Endodermal cell (in vitro differentiated cells): ENCODE measurements around the gene GDAP2. TPM values are rescaled to one million over a fixed set of nuclear protein-coding genes. Genes with fewer than 3 reads are reported as not detected.

ENCODE experiments used
- DNase-seq: peaks from one replicate; pipeline ENCODE4 v3.0.0-alpha.2; 2017
- H3K27ac ChIP-seq: 2 replicates; pipeline ENCODE4 v1.5.1; 2013; ENCODE audit warnings: mild to moderate bottlenecking, low read depth, low read length, moderate library complexity
- H3K27me3 ChIP-seq: 2 replicates; pipeline ENCODE4 v1.6.1; 2013; ENCODE audit warnings: mild to moderate bottlenecking, low read length, moderate library complexity; ENCODE audit not compliant: insufficient read depth, control insufficient read depth, poor library complexity, severe bottlenecking
- H3K36me3 ChIP-seq: 2 replicates; pipeline ENCODE4 v1.7.0; 2013; ENCODE audit warnings: mild to moderate bottlenecking, low read length, moderate library complexity; ENCODE audit not compliant: control insufficient read depth, insufficient read depth
- H3K4me1 ChIP-seq: one replicate; pipeline ENCODE4 v1.7.0; 2013; ENCODE audit warnings: low read length; ENCODE audit not compliant: control insufficient read depth, insufficient read depth
- H3K4me3 ChIP-seq: 2 replicates; pipeline ENCODE4 v1.5.1; 2013; ENCODE audit warnings: mild to moderate bottlenecking, low read length, moderate library complexity
- H3K9ac ChIP-seq: 2 replicates; pipeline ENCODE4 v1.6.1; 2013; ENCODE audit warnings: mild to moderate bottlenecking, low read length, moderate library complexity; ENCODE audit not compliant: poor library complexity, severe bottlenecking; ENCODE audit errors: extremely low read depth
- H3K9me3 ChIP-seq: 2 replicates; pipeline ENCODE4 v1.6.1; 2013; ENCODE audit warnings: mild to moderate bottlenecking, low read length, moderate library complexity; ENCODE audit not compliant: control insufficient read depth
- H3K27ac Mint-ChIP-seq: 2 replicates; pipeline ENCODE4 v1.8.0; 2020; ENCODE audit warnings: mixed read lengths
- H3K27me3 Mint-ChIP-seq: 2 replicates; pipeline ENCODE4 v1.8.0; 2021; ENCODE audit warnings: mild to moderate bottlenecking, mixed read lengths; ENCODE audit not compliant: insufficient read depth
- H3K36me3 Mint-ChIP-seq: 2 replicates; pipeline ENCODE4 v1.8.0; 2020; ENCODE audit warnings: low read depth, mixed read lengths
- H3K4me1 Mint-ChIP-seq: 2 replicates; pipeline ENCODE4 v1.8.0; 2020; ENCODE audit warnings: mixed read lengths
- H3K4me3 Mint-ChIP-seq: 2 replicates; pipeline ENCODE4 v1.8.0; 2020; ENCODE audit warnings: mild to moderate bottlenecking, moderate library complexity, mixed read lengths
- H3K9me3 Mint-ChIP-seq: 2 replicates; pipeline ENCODE4 v1.8.0; 2020; ENCODE audit warnings: mild to moderate bottlenecking, mixed read lengths
- WGBS, 2 experiments: methylation state at CpG; one replicate each; pipeline versions ENCODE4 v1.1.5 to v1.1.7; 2013; ENCODE audit warnings: missing lambda C conversion rate in 2 of 2, mixed read lengths in 1 of 2; ENCODE audit not compliant: insufficient coverage in 1 of 2, insufficient read length in 1 of 2; 5-methylcytosine and 5-hydroxymethylcytosine counted together
- long read RNA-seq, 4 experiments: library from polyadenylated mRNA in 2 of 4; library from RNA in 1 of 4; library from capped mRNA in 1 of 4; stranded (forward) in 3 of 4; unstranded in 1 of 4; transcript quantifications; one replicate each; pipeline ENCODE4 v2.0.0, GENCODE V29; 2020 to 2021; ENCODE audit warnings: inconsistent platforms in 1 of 4
- polyA plus RNA-seq, 2 experiments: library from polyadenylated mRNA; stranded (reverse); fragments of 50-300 nt; gene quantifications; one replicate each; pipeline ENCODE4 v1.2.3, GENCODE V29; 2013
- total RNA-seq, 2 donors: library from RNA; stranded (reverse); fragmentation: NEBNext Ultra II Directional in 1 of 2; extraction: Animal tissue kit (Norgen Biotek cat#: 25700) in 1 of 2; gene quantifications; 2 replicates in 1 of 2; 3 replicates in 1 of 2; pipeline ENCODE4 v1.2.1, GENCODE V29; 2021
- TF ChIP-seq, protein P1 (sequence below): fragments of 200-600 bp; sonication (generic); conservative IDR thresholded peaks from 2 replicates; pipeline ENCODE4 v1.5.0; 2021; ENCODE audit warnings: antibody characterized with exemption, mild to moderate bottlenecking

GDAP2 gene, protein sequence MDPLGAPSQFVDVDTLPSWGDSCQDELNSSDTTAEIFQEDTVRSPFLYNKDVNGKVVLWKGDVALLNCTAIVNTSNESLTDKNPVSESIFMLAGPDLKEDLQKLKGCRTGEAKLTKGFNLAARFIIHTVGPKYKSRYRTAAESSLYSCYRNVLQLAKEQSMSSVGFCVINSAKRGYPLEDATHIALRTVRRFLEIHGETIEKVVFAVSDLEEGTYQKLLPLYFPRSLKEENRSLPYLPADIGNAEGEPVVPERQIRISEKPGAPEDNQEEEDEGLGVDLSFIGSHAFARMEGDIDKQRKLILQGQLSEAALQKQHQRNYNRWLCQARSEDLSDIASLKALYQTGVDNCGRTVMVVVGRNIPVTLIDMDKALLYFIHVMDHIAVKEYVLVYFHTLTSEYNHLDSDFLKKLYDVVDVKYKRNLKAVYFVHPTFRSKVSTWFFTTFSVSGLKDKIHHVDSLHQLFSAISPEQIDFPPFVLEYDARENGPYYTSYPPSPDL
- total RNA-seq, result 10 to 100 TPM; 24.1 to 34.8 TPM
- polyA plus RNA-seq (2013, experiment 1 of 2), result 19.3 TPM
- polyA plus RNA-seq (2013, experiment 2 of 2), result 14.0 TPM
- long read RNA-seq, experiment 1, full-length matches to known transcripts, result 4 of 7 reads
- long read RNA-seq, experiment 1, partial matches to known transcripts, result 1 of 7 reads
- long read RNA-seq, experiment 1, other reads (novel, unspliced or antisense), result 2 of 7 reads
- long read RNA-seq, experiment 2, full-length matches to known transcripts, result 11 of 18 reads
- long read RNA-seq, experiment 2, partial matches to known transcripts, result 1 of 18 reads
- long read RNA-seq, experiment 2, other reads (novel, unspliced or antisense), result 6 of 18 reads
- long read RNA-seq, experiment 3, full-length matches to known transcripts, result 49 of 77 reads
- long read RNA-seq, experiment 3, partial matches to known transcripts, result 14 of 77 reads
- long read RNA-seq, experiment 3, other reads (novel, unspliced or antisense), result 14 of 77 reads
- long read RNA-seq, experiment 4, full-length matches to known transcripts, result 10 of 20 reads
- long read RNA-seq, experiment 4, partial matches to known transcripts, result 4 of 20 reads
- long read RNA-seq, experiment 4, other reads (novel, unspliced or antisense), result 6 of 20 reads

GRCh38 chr1:117929343-117930172 lies at the start of gene GDAP2, which contains the start of gene WDR3:
GDAP2 (minus strand) TSS chr1:117929621; CDS start chr1:117920357, 9,264 bp downstream.
WDR3 (plus strand) TSS chr1:117929739; CDS start chr1:117933320, 3,581 bp downstream.
- peaks cover 3% of the 10 kb centered on the region for H3K36me3 Mint-ChIP-seq
- Histone ChIP-seq H3K4me3 (peak within 1 kb of the TSS; percentile 92), H3K9me3 (no peaks in the 10 kb centered on the region), H3K9ac (peak within 1 kb of the TSS; percentile 57), H3K27ac (peak within 1 kb of the TSS; percentile 81), H3K36me3 (peaks cover 3% of the 10 kb centered on the region), H3K27me3 (no peaks in the 10 kb centered on the region), H3K4me1 (no peaks in the 10 kb centered on the region)
- peaks cover 18% of the 10 kb centered on the region for H3K4me1 Mint-ChIP-seq
- H3K4me3 Mint-ChIP-seq, result peak within 1 kb of the TSS; percentile 92
- TF ChIP-seq, protein P1, sequence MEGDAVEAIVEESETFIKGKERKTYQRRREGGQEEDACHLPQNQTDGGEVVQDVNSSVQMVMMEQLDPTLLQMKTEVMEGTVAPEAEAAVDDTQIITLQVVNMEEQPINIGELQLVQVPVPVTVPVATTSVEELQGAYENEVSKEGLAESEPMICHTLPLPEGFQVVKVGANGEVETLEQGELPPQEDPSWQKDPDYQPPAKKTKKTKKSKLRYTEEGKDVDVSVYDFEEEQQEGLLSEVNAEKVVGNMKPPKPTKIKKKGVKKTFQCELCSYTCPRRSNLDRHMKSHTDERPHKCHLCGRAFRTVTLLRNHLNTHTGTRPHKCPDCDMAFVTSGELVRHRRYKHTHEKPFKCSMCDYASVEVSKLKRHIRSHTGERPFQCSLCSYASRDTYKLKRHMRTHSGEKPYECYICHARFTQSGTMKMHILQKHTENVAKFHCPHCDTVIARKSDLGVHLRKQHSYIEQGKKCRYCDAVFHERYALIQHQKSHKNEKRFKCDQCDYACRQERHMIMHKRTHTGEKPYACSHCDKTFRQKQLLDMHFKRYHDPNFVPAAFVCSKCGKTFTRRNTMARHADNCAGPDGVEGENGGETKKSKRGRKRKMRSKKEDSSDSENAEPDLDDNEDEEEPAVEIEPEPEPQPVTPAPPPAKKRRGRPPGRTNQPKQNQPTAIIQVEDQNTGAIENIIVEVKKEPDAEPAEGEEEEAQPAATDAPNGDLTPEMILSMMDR, result no peak
- DNase-seq, result peak; percentile 99
- H3K9me3 Mint-ChIP-seq, result no peaks in the 10 kb centered on the region
- no peaks in the 10 kb centered on the region for H3K27me3 Mint-ChIP-seq
- H3K27ac Mint-ChIP-seq, result peak within 1 kb of the TSS; percentile 94
- WGBS, 2 experiments, result 0% methylated on average over 15 to 64 of the region's 64 CpGs

DNA sequence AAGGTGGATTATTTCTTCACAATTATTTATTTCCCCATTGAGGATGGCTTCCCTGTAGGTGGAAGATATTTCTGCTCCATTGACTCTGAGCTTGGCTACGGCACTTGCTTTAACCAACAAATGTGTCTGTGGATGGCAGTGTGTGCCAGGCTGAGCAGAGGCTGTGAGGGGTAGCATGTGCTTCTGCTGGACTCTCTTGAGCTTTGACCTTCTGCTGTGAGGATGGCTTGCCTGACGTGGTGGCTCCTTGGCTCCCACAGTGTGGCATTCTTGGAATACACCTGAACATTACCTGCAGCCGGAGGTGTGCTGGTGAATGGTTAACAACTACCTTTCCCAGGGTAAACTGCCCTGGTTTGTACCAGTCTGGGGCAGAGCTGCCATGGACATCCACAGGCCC lies 47.0 kb upstream of the GDAP2 start:
- Mint-ChIP-seq H3K4me3 (no peak overlapping the region), H3K4me1 (no peaks in the 10 kb centered on the region), H3K27me3 (no peaks in the 10 kb centered on the region), H3K36me3 (no peaks in the 10 kb centered on the region), H3K27ac (no peak overlapping the region), H3K9me3 (no peaks in the 10 kb centered on the region)
- Histone ChIP-seq H3K4me3 (no peak overlapping the region), H3K27me3 (no peaks in the 10 kb centered on the region), H3K9ac (no peak overlapping the region), H3K4me1 (no peaks in the 10 kb centered on the region), H3K27ac (no peak overlapping the region), H3K36me3 (no peaks in the 10 kb centered on the region), H3K9me3 (no peaks in the 10 kb centered on the region)
- TF ChIP-seq, protein P1, result no peak
- WGBS, 2 experiments, result 88 to 90% methylated on average over 2 to 3 of the region's 3 CpGs
- DNase-seq, result no peak
